ENCODE data around the gene PPP2R1B.

Gene PPP2R1B

GRCh38 chr11:111693224-111693937 is 72.8 kb downstream of the PPP2R1B start:
- no peak for DNase-seq (ENCODE audit: low spot score)

DNA sequence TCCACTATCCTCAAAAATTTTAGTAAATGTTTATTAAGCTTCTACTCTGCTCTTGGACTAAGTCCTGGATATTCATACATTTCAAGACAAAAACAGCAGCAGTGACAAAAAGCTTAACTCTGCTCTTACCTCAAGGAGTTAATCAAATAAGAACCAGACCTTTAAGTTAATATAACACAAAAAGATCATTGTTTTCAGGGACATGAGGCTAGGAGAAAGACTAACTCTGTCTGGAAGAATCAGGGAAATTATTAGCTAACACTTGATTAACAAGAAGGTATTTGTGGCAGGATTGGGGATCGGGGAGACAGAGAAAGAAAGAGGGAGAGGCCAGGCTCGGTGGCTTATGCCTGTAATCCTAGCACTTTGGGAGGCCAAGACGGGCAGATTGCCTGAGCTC is 74.4 kb downstream of the PPP2R1B start:
- no peak for DNase-seq (ENCODE audit: low spot score)

GRCh38 chr11:111691176-111691575 is 75.0 kb downstream of the PPP2R1B start:
- no peak for DNase-seq (ENCODE audit: low spot score)

- no peak for DNase-seq (ENCODE audit: low spot score)
Measured at GRCh38 chr11:111688013-111688412, 78.2 kb downstream of the PPP2R1B start.

GRCh38 chr11:111684251-111684650 is 81.9 kb downstream of the PPP2R1B start:
- DNase-seq (ENCODE audit: low spot score) = no peak

- DNase-seq (ENCODE audit: low spot score) = no peak
Measured at GRCh38 chr11:111683806-111684205, 82.4 kb downstream of the PPP2R1B start.

DNA sequence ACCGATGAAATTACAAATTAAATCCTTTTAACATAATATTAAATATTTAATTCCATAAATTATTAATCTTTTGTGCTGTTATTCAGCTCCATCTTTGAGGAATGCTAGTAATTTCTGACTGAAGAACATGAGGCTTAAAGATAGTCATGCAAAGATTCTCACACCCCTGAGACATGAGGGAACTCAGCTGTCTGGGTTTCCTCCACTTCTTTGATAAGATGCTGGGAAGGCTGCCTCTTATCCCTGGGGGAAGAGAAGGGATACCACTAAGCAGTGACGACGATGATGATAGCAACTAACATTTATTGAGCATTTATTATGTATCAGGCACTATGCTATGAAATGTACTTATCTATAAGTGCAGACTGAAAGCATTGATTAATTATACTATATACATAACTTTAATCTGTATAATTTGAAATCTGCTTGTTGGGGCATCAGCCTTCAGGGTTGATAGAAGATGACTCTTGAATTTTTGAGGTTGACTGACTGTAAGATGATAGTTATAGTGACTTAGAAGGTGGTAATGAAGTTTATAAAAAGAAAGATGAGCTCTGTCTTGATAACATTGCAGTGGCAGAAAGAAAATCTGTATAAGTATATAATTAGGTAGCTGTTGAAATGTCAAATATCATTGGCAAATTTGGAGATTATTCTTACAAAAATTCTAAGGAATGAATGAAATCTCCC is 85.6 kb downstream of the PPP2R1B start:
- no peak for DNase-seq (ENCODE audit: low spot score)

All from left forelimb (tissue), 1 donor.